GM18507 (cell line): ENCODE data around the gene OSTF1.
A peak's percentile ranks its signal among the peaks of the same experiment; 100 is the strongest.

Experiments used
- DNase-seq: peaks from one replicate; pipeline ENCODE4 v3.0.0; 2011; ENCODE audit warnings: low read depth; ENCODE audit not compliant: insufficient read length; ENCODE audit errors: extremely low spot score
- FAIRE-seq: peaks from 2 replicates; lab custom pipeline; 2011; peaks lifted over from hg19 to GRCh38; lab: Jason Lieb, UNC

The OSTF1 gene

DNA sequence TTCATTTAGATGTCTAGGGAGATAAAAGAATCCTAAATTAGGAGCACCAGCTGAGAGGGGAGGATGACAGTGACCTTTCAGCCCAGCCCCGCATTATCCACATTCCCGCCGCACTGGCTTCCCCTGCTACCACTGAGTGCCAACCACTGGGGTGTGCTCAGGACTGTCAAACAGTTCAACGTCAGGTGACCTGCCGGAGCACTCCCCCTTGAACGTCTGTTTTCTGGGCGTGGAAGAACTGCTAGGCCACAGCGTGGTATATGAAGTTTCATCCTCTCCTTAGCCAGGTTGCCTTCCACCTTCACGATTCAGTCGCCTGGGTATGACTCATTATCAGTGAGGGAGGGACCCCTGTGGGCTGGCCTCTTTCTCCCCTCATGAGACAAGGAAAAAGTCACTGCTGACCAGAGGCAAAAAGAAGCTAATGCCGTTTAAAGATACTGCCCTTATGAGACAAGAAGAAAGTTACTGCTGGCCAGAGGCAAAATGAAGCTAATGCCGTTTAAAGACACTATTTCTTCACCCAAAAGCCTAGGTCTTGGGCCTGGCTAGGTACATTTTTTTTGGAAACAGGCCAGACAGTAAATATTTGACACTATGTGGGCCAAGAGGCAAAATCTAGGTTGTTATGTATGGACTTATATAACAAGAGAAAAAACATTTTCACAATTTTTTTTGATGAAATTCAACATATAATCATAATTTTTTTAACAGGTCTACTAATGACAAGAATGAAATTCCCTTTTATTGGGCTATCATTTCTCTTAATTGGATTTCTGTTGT, 4.9 kb upstream of the OSTF1 start:
- FAIRE-seq (no peak), DNase-seq (no peak)

DNA sequence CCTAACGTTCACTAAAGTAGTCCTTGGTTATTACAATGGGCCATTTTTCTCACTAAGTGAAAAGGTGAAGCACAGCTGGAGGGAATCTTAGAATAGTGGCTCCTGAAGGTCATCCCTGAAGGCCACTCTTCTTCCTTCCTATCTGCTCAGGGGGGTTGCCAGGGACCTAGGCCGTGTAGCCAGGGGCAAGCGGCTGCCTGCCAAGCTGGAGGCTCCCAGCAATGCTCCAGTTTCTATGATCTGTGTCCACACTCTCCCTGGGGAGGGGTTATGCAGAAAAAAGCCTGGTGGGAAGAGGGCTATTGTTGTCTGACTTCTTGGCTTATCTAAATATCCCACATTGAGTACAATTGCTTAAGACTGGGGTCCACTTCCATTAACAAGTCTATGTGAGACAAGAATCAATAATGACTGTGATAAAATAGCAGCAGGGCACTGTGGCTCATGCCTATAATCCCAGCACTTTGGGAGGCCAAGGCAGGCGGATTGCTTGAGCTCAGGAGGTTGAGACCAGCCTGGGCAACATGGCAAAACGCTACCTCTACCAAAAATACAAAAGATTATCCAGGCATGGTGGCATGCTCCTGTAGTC, 4.1 kb upstream of the OSTF1 start:
- no peak for FAIRE-seq
- DNase-seq, result no peak

DNA sequence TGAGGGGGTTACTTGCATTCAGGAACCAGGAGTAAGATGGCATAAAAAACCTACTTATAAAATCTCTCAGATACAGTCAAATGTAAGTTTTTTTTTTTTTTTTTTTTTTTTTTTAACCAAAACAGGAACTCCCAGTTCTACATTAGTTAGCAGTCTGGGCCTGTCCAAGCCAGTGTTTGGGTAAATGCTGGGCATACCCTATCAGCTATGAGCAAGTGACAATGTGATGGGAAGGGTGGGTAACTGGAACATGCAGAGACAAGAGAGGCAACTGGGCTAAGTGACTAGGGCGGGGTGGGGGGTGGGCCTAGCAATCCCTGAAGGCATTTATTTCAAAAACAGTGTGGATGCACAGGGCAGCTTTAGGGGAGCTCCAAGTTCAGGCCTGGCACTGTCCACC, 2.7 kb upstream of the OSTF1 start:
- FAIRE-seq, result no peak
- no peak for DNase-seq

DNA sequence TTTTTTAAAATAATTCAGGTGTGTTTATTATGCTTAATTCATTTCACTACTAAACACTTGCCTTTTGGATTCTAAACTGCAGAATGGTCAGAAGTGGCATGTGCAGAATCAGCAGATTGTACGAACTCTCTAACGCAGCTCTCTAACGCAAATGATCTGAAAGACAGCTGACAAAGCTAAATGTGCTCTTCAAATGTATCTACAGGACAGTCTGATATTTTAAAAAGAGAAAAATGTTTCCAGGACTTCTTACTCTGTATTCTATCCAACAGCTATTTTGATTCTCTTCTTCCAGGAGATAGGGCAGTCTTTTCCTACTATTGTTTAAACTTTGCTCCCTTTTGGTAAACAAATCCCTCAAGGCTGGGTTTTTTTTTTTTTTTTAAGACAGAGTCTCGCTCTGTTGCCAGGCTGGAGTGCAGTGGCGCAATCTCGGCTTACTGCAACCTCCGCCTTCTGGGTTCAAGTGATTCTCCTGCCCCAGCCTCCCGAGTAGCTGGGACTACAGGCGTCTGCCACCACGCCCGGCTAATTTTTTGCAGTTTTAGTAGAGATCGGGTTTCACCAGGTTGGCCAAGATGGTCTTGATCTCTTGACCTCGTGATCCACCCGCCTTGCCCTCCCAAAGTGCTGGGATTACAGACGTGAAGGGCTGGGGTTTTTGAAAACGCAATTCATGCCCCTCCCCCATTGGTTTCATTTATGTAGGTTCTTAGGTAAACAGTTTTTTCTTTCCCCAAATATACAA, 1.6 kb upstream of the OSTF1 start:
- no peak for DNase-seq
- FAIRE-seq, result no peak

DNA sequence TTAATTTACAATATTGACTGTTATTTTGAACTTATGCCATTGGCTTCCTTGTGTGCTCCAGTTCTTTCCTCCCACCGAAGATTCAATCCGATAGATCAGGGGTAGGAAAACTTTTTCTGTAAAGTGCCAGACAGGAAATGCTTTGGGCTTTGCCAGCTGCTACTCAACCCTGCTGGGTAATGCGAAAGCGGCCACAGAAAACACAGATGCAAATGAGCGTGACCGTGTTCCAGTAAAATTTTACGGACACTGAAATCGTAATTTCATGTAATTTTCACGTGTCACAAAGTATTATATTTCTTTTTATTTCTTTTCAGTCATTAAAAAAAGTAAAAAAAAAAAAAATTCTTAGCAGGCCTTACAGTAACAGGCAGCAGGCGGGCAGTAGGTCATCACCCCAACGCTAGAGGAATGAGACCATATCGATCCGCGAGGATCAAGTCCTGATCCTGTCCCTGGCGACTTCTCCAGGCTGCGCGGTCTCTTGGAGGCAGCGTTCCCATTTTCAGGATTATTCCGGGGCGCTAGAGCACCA, 958 bp upstream of the OSTF1 start:
- DNase-seq (no peak), FAIRE-seq (peak; percentile 83)

DNA sequence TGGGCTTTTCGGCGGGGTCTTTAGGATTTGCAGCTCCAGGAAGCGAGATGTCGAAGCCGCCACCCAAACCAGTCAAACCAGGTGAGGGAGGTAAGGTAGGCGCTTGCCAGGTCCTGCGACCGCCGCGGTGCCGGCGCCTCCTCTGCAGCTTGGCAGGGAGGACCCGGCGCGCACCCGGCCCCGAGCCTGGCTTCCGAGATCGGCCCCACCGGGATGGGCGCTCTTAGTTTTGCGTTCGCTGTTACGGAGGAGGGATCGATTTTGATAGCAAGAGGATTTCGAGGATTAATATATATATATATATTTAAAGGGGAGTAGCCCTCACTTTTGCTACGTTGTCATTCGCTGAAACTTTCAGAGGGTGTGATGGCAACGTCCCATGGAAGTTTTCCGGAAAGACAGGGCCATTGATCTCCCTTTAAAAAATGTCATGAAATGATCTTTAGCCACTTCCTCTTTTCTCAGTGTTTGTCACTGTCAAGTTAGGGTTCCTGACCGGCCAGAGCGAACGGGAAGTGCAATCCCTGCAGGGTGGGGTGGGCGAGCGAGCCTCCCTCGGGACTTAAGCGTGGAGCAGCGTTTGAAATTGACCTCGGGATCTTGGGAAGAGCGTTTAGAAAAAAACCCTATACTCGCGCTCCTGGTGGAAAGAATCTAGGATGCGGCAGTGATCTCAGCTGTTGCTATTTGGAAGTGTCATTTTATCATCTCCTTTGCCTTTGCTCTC, 495 bp downstream of the OSTF1 start:
- peak; percentile 88 for FAIRE-seq
- DNase-seq, result no peak

DNA sequence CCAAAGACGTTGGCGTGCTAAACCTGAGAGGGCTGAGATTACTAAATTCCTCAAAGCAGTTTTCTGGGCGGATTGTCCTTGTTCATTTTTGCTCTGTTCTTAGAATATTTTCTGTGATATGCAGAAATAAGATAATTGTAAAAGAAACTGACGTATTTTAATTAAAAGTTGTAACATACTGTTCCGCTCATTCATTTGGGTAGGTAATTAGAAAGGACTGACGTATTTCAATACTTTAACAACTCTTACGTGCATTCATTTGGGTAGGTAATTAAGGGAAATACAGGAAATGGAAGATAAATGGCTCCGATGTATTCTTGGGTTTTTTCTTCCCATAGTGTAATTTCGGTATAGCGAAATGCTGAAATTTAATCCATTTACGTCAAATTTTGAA, 1.1 kb downstream of the OSTF1 start:
- DNase-seq, result no peak
- no peak for FAIRE-seq

DNA sequence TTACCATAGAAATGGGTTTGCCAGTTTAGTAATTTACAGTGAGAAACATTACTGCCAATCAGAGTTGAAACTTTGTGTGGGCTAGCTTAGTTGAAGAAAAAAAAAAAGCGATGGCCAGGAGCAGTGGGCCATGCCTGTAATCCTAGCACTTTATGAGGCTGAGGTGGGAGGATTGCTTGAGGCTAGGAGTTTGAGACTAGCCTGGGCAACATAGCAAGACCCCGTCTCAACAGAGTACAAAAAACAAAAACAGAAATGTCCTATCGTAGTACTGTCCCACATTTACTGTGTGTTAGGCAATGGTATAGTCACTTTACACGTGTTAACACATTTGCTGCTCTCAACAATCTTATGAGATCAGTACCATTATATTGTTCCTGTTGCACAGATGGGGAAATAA, 2.3 kb downstream of the OSTF1 start:
- FAIRE-seq, result no peak
- no peak for DNase-seq

DNA sequence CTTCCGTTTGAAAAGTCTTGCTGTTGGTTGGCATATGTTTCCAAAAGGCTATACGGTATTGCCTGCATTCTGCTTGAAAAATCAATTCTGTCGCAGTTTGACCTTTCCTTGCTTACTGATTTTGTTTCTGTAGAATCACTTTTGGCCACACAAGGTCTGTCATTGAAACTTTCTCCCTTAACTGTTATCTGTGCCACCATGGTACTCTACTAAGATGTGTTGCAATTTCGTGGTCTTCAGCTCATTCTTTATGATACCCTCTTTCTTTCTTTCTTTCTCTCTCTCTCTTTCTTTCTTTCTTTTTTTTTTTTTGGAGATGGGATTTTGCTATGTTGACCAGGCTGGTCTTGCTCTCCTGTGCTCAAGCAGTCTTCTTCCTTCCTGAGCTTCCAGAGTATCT, 4.5 kb downstream of the OSTF1 start:
- DNase-seq (no peak), FAIRE-seq (no peak)

DNA sequence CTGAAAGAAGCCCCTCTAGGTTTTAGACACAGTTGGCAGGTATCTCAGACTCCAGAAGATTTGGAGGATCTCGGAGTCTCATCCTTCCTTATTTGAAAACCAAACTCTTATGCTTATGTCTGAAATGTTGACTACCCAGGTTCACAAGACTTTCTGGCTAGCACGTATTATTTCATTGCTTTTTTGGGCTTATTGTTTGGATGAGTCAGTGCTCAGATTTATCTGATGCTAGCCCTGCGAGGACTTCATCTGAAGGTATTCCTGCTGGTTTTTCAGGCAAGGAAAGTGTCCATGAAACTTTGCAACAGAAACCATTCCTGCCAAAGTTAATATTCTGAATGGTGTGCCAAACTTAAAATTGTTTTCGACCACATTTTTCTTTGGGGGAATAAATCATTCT, 8.5 kb downstream of the OSTF1 start:
- no peak for FAIRE-seq
- no peak for DNase-seq

DNA sequence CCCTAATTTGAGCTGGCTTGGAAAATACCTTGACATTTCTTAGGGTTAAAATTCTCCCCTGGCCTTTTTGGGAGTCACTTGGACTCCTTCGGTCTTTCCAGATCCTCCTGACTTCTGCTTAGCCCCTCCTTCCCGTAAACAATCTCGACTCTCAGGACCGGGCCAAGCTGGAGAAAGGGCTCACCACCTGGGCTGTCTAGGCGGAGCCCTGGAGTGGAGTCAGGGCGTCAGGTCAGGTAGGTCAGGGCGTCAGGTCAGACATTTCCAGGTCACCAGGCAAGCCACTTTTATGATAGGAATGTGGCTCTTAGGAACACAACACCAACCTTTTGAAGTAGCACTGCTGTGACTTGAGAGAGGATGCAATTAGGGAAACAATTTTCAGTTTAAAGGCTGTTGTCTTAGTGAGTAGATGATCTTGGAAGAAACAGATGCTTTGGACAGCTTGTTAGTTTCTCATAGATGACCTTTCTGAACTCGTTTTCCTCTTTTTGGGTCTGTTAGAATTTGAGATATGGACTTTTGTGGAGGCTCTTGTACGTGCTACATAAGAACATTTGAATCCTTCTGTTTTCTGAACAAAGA, 12.8 kb downstream of the OSTF1 start:
- peak; percentile 5 for FAIRE-seq
- DNase-seq, result no peak

DNA sequence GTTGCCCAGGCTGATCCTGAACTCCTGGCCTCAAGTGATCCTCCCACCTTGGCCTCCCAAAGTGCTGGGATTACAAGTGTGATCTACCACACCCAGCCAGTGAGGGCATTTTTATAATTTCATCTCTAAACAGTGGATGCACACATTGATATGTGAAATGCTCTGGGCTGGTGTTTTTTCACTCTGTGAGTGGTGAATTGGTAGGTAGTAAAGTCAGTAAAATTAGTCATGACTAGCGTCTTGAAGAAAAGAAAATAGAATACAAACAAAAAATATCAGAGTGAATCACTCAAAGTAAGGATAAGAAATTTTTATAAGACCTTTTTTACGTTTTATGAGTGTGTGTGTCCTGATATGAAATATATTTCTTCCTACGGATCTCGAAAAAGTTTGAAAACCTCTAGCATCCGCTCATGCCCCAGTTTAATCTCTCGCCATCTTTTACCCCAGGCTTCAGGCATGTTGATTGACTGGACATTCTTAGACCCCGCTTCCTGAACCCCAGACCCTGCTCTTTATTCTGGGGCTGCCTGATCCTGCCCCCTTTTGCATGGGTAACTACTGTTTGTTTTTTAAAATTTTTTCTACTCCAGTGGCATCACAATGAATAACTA, 14.0 kb downstream of the OSTF1 start:
- no peak for FAIRE-seq
- DNase-seq, result no peak

DNA sequence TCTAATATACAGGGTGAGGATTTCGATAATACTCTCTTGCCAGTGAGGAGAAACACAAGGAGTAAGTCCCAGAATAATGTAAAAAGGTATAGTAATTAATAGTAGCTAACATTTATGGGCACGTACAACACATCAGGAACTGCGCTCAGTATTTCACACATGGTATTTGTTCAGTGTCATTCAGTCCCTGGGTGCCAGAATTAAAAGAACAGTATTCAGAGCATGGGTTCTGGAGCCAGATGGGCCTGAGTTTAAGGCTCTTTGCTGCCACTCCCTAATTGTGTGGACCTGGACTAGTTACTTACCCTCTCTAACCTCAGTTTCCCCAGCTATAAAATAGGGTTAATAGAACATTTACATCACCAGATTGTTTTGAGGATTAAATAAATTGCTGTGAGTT, 16.3 kb downstream of the OSTF1 start:
- FAIRE-seq (no peak), DNase-seq (no peak)

DNA sequence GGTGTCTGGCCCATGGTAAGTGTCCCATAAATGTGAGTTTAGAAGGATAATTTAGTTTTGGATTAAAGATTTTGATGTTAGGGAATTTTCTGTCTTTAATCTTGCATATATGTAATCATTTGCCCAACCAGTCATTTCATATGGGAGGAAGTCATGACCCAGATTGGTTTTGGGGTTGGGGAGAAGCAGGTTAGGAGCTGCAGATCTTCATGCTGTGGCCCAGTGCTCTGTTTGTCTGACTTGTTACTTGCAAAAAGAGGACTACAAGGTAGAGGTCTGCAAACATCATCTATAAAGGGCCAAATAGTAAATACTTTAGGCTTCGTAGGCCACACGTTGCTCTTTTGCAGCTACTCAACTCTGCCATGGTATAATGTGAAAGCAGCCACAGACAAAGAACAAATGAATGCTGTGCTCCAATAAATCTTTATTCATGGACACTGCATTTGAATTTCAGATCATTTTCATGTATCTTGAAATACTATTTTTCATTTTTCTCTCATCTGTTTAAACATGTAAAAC, 16.8 kb downstream of the OSTF1 start:
- FAIRE-seq, result no peak
- no peak for DNase-seq

DNA sequence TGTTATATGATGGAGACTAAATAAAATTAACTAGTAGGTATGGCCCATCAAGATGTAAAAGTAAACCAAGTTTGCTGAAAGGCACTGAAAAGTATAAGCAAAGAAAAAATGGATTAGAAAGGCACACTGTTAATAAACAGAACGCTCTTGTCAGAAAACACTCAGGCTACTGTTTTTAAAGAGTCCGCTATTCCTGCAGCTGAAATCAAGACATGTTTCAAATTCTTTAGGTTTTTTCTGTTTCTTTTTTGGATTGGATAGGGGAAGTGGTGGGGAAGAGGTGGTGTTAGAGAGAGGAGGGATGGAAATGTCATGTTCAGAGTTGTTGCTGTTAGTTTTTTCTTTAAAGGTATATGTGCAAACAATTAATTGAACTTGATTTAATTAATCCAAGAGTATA, 17.5 kb downstream of the OSTF1 start:
- FAIRE-seq, result no peak
- DNase-seq, result no peak

DNA sequence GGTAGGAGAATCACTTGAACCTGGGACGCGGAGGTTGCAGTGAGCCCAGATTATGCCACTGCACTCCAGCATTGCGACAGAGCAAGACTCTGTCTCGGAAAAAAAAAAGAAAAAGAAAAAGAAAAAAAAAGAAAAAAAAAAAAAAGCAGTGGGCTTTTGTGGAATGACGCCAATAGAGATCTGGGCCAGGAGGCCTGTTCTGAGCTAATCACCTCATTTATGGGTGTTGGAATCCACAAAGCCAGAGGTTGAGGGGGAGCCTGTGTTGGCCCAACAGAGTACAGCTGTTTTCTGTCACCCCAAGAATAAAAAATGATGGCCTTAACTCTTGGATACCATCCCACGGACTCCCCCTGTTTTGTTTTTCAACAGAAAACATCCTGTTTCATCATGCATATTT, 18.5 kb downstream of the OSTF1 start:
- no peak for FAIRE-seq
- DNase-seq, result no peak

DNA sequence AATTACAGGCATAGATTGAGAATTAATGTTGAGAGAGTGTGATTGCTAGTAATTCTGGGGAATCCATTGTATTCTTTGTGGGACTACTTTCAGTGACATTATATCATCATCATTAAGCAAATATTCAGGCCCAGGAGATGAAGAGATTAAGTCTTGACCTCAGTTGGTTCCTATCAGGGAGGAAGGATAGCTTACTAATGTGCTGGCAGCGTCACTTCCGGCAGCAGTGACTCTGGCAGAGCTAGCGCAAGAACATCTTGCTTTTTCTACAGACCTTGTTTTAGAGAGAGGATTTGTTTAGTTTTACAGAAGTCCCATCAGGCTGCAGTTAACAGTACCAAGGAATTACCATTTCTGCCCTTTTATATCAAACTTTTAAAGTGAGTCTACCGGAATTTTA, 20.3 kb downstream of the OSTF1 start:
- DNase-seq, result no peak
- FAIRE-seq, result no peak

DNA sequence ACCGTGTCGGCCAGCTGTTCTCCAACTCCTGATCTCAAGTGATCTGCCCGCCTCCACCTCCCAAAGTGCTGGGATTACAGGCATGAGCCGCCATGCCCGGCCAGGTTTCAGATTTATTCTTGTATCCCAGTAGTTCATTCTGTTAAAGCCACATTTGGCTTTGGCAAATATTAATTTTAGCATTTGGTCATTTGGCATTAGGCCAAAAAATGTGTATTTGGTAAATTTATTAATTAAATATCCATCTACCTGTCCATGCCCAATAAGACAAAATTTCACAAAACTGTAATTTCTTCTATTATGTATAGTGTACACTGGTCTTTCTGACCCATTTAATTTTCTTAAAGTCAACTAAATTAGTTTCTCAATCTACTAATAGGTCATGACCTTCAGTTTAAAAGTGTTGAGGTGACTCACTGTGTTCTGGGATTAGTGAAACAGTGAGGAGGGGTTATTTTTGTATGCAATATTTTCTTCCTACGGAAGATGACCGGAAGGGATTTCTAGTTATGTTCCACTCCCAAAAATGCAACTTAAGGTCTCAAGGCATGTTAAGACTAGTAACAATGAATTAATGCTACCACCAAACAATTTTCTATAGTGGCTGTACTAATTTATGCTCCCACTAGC, 21.0 kb downstream of the OSTF1 start:
- FAIRE-seq (no peak), DNase-seq (no peak)
